Nephron (organoid): Measurements from ENCODE around the gene TBC1D30.

Experiments used
- H3K27ac Mint-ChIP-seq, 3 experiments: 2 replicates each; pipeline ENCODE4 v1.8.0; 2020; ENCODE audit warnings: mixed read lengths in 3 of 3, mild to moderate bottlenecking in 2 of 3, moderate library complexity in 1 of 3
- H3K27me3 Mint-ChIP-seq: 2 replicates; pipeline ENCODE4 v1.8.0; 2021; ENCODE audit warnings: low read depth, mild to moderate bottlenecking, moderate library complexity, mixed read lengths
- H3K36me3 Mint-ChIP-seq: 2 replicates; pipeline ENCODE4 v1.8.0; 2020; ENCODE audit warnings: low read depth, mixed read lengths
- H3K4me1 Mint-ChIP-seq: 2 replicates; pipeline ENCODE4 v1.8.0; 2020; ENCODE audit warnings: mixed read lengths
- H3K4me3 Mint-ChIP-seq, 3 experiments: 2 replicates each; pipeline ENCODE4 v1.8.0; 2020; ENCODE audit warnings: mild to moderate bottlenecking in 3 of 3, mixed read lengths in 3 of 3, moderate library complexity in 2 of 3
- H3K9me3 Mint-ChIP-seq: 2 replicates; pipeline ENCODE4 v1.8.0; 2020; ENCODE audit warnings: mixed read lengths
- CTCF ChIP-seq, 3 experiments: fragments of 200-600 bp; sonication (generic); IDR thresholded peaks; one replicate each; pipeline ENCODE4 v1.5.0; 2021; ENCODE audit warnings: antibody characterized with exemption in 3 of 3; ENCODE audit not compliant: unreplicated experiment in 3 of 3

Gene TBC1D30

GRCh38 chr12:64877363-64878004 lies 53.0 kb downstream of the TBC1D30 start:
- Mint-ChIP-seq H3K9me3 (no peaks in the 10 kb centered on the region), H3K27me3 (no peaks in the 10 kb centered on the region), H3K4me1 (no peaks in the 10 kb centered on the region), H3K27ac (no peak overlapping the region), H3K4me3 (no peak overlapping the region), H3K36me3 (no peaks in the 10 kb centered on the region)
- no peak for TF ChIP-seq CTCF (IDR thresholded peaks at IDR 0.05; ENCODE audit: unreplicated experiment in 3 of 3)

- H3K4me3 Mint-ChIP-seq = no peak overlapping the region
- no peaks in the 10 kb centered on the region for H3K36me3 Mint-ChIP-seq
- TF ChIP-seq CTCF (IDR thresholded peaks at IDR 0.05; ENCODE audit: unreplicated experiment in 3 of 3) = no peak
- H3K9me3 Mint-ChIP-seq = no peaks in the 10 kb centered on the region
- peaks cover 7% of the 10 kb centered on the region for H3K4me1 Mint-ChIP-seq
- no peak overlapping the region for H3K27ac Mint-ChIP-seq
- no peaks in the 10 kb centered on the region for H3K27me3 Mint-ChIP-seq
Measured at GRCh38 chr12:64882687-64883086, 58.2 kb downstream of the TBC1D30 start.

- H3K27ac Mint-ChIP-seq = no peak overlapping the region
- H3K36me3 Mint-ChIP-seq = no peaks in the 10 kb centered on the region
- no peaks in the 10 kb centered on the region for H3K9me3 Mint-ChIP-seq
- no peak for TF ChIP-seq CTCF (IDR thresholded peaks at IDR 0.05; ENCODE audit: unreplicated experiment in 3 of 3)
- no peaks in the 10 kb centered on the region for H3K27me3 Mint-ChIP-seq
- no peak overlapping the region for H3K4me3 Mint-ChIP-seq
- H3K4me1 Mint-ChIP-seq = peaks cover 7% of the 10 kb centered on the region
Measured at GRCh38 chr12:64883264-64884163, 59.1 kb downstream of the TBC1D30 start.

- no peak overlapping the region for H3K4me3 Mint-ChIP-seq
- no peak overlapping the region for H3K27ac Mint-ChIP-seq
Measured at GRCh38 chr12:64884164-64884542, 59.7 kb downstream of the TBC1D30 start.

GRCh38 chr12:64884728-64885127 lies 60.3 kb downstream of the TBC1D30 start:
- Mint-ChIP-seq H3K27ac (no peak overlapping the region), H3K9me3 (no peaks in the 10 kb centered on the region), H3K4me1 (peaks cover 7% of the 10 kb centered on the region), H3K4me3 (no peak overlapping the region), H3K27me3 (peaks cover 8% of the 10 kb centered on the region), H3K36me3 (no peaks in the 10 kb centered on the region)
- TF ChIP-seq CTCF (IDR thresholded peaks at IDR 0.05; ENCODE audit: unreplicated experiment in 3 of 3) = no peak

More at GRCh38 chr12:64884164-64884542, 59.7 kb downstream of the TBC1D30 start:
- Mint-ChIP-seq H3K36me3 (no peaks in the 10 kb centered on the region), H3K4me1 (peaks cover 7% of the 10 kb centered on the region), H3K9me3 (no peaks in the 10 kb centered on the region), H3K27me3 (peaks cover 4% of the 10 kb centered on the region)
- no peak for TF ChIP-seq CTCF (IDR thresholded peaks at IDR 0.05; ENCODE audit: unreplicated experiment in 3 of 3)
